GM18870 (cell line): ENCODE measurements around the gene SYT6.

ENCODE experiments used
- ATAC-seq: cut with Tn5 transposase; IDR thresholded peaks from one replicate; pipeline ENCODE4 v1.9.1; 2021; ENCODE audit warnings: moderate library complexity; ENCODE audit not compliant: unreplicated experiment

SYT6 gene, protein sequence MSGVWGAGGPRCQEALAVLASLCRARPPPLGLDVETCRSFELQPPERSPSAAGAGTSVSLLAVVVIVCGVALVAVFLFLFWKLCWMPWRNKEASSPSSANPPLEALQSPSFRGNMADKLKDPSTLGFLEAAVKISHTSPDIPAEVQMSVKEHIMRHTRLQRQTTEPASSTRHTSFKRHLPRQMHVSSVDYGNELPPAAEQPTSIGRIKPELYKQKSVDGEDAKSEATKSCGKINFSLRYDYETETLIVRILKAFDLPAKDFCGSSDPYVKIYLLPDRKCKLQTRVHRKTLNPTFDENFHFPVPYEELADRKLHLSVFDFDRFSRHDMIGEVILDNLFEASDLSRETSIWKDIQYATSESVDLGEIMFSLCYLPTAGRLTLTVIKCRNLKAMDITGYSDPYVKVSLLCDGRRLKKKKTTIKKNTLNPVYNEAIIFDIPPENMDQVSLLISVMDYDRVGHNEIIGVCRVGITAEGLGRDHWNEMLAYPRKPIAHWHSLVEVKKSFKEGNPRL

DNA sequence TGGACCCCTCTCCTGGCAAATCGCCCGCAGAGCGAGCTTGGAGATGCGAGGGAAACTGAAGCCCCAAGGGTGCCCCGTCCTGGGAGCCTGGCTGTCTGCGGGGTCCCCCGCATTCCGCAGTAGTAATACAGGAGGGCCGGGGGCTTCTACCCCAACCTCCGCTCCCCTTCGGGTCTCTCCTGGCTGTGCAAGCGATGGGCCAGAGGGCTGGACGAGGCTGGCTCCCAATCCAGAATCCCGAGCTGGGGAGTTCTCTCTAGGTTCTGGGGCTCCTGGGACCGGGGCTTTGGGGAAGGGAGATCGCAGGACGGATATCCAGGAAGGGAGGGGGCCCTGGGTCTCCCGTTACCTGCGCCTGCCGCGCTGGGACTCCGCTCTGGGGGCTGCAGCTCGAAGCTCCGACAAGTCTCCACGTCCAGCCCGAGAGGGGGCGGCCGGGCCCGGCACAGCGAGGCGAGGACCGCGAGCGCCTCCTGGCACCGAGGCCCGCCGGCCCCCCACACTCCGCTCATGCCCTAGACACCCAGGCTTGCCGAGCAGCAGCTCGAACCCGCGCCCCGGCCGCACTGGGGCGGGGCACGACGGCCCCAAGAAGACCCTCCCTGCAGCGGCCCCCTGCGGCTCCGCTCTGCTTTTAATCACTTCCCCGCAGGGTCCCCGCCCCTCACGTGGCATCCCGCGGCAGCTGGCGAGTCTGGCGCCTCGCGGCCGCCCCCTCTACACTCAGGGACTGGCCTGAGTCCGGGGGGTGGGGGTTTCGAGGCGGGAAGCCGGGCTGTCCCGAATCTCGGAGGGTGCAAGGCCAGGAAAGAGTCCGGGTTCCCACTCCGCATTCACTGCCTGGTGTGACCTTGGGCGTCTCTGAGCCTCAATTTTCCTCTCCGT lies at the start of gene SYT6:
Gene SYT6 (minus strand): TSS at position 609 of the 885 bp plus-strand sequence. CDS start 97 bp downstream, at position 512.
- ATAC-seq = no peak

DNA sequence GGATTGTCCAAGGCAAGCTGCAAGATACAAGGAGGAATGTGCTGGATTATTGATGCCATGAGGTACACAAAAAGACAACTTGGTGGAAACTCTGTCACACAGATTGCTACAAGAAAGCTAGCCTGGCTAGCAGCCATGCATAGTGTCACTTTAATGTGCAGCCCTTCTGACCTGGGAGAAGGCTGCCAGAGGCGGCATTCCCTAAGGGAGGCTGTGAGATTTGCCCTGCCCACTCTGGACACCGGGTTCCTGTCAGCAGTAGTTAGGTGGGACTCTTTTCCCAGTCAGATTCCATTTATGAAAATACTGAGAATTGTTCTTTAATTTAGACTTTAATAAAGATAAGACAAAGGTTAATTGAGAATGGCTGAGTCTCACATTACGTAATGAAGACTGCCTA lies 47.8 kb upstream of the SYT6 start:
- ATAC-seq = no peak

DNA sequence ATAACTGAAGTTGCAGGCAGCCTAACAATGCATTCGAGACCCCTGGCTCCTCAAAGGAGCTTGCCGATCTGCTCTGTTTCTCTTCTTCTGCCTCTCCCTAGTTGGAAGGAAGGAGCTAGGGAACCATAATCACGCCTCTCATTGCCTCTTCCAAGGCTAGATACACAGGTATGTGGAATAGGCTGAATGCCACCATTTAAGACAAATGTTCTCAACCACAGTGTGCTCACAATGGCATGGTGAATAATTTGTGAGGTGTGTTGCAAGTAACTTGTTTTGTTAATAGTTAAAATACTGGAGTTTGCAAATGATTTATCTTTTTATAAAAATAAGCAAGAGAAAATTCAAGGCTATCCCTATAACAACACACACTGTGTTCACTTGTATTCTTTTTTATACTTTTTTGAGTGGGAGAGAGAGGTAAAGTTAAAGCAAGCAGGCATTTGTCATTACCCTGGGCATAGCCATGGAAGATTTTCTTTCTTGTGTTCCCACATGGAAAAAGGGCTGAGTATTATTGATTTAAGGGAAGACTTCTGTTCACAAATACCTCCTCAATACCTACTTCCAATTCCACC lies 45.4 kb upstream of the SYT6 start:
- ATAC-seq = no peak

DNA sequence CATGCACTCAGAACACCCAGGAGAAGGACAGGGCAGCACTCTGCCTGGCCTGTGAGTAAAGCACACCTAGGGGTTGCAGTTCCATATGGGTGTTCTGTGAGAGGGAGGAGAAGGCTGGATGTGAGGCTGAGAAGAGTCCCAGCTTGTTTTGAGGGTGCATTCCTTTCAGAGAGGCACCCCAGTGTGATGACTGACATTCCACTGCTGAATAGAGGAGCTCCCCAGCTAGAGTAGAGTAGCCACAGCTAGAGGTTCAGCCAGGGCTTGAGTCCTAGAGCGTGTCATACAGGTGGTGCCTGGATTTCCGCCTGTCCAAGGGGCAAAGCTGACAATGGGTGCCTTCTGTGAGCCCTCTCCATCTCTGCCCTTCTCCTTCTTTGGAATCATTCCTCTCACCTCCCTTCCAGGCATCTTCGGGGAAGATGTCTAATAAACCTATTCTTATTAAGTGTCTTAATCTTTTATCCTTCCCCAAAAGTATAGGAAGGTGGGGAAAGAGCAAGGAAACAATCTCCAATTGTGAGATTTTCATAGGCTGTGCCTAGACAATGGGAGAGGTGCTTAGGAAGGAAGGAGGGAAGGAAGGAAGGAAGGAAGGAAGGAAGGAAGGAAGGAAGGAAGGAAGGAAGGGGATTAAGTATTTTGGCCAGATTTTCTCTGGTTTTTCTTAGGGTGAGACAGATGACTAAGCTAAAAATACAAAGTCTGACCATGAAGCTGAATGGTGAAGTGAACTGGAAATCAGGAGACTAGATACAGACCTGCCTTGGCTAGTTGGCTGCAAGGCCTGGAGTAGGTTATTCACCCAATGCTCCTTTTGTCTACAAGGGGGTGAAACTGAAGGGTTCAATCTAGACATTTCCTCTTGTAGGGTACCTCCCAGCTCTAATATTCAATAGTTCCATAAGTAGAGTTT lies 43.6 kb upstream of the SYT6 start:
- ATAC-seq = no peak

DNA sequence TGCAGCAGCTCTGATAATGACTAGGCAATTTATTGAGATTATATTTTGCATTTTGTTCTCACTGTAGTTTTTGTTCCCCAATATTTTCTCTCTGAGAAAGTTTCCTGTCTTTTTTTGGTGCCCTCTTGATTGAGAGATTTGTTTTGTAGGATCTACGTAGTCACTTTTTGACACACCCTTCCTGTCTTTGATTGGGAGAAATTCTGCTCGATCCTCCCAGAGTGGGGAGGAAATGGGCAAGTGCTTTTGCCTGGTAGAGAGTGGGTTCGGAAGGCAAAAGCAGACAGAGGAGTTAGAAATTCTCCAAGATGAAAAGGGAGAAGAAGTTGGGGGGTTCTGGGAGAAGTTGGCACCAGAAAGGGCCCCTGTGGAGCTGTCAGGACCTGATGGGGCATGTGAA lies 42.1 kb upstream of the SYT6 start:
- ATAC-seq = no peak

DNA sequence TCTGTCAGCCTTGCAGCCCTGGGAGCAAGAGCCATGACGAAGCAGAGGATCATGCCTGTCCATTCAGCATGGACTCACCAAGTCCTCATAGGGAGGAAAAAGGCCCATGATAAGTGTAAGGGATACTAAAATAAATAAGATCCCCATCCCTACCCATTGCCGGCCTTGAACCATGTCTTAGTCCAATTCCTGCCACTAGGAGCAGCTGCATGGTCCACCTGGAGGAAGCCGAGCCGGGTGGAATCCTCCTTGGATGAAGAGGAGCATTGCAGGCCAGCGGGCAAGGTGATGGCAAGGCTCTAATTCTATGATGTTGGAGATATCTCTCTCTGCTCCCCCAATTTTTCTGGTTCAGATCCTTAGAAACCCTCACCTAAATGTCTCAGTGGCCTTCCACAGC lies 38.7 kb upstream of the SYT6 start:
- no peak for ATAC-seq

DNA sequence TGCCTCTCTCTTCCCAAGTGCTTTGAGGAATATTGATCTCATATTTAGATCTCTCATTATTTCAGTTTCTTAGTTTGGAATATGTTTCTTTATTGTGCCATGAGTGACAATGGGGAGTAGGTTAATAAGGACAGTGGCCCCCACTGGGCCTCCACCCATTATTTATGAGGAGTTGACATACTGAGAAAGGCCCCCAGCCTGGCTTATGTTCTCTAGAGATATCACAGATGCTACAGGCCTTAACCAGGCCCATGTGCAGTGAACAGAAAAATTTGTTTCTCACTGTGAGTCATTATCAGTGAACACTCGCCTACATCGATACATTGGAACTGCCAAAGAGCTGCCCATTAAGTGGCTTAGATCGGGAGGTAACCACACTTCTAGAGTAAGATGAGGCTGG lies 35.7 kb upstream of the SYT6 start:
- no peak for ATAC-seq

DNA sequence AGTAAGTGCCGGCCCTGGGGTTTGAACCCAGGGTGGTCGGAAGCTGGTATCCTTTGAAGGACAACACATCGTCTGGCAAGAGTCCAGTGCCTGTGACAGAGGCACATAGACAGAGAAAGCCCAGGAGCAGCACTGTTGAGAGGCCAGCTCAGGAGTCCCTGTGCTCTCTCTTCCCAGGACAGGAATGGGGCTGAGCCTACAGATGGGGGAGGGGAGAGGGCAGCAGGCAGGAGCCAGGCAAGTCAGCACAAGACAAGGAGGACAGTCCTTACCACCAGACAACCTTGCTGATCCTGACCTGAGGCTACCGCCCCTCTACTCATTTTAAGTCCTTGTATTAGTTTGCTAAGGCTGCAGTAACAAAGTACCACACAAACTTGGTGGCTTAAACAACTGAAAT lies 27.7 kb upstream of the SYT6 start:
- ATAC-seq = no peak

DNA sequence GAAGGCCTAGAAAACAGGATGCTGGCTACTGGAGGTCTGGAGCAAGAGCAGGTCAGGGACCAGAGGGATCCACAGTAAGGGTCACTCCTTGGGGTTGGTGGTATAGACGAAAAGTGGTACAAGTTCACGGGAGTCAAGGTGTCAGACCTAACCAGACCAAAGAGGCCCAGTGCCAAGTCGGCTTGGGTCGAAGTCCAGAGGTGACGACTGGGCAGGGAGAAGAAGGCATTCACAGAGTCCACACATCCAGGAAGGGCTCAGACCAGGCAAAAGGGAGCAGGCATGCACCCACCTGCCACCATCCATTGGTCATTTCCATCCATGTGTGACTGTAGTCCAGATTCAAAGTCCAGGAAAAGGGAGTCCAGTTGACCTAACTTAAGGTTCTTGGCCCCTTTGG lies 27.1 kb upstream of the SYT6 start:
- ATAC-seq = no peak

DNA sequence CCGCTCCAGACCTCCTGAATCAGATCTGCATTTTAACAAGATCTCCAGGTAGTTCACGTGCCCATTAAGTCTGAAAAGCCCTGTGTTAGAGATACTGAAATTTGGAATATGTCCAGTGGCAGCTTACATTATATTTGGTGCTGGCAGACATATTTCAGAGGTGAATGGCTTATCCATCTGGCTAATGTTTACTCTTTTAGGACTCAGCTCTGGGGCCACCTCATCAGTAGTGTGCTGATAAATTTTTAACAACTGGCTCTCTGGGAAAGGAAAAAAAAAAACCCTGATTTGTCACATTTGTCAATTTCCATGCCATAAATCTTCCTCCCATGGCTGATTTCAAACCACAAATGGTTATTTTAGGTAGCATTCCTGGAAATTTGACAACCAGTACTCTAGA lies 25.3 kb upstream of the SYT6 start:
- no peak for ATAC-seq

DNA sequence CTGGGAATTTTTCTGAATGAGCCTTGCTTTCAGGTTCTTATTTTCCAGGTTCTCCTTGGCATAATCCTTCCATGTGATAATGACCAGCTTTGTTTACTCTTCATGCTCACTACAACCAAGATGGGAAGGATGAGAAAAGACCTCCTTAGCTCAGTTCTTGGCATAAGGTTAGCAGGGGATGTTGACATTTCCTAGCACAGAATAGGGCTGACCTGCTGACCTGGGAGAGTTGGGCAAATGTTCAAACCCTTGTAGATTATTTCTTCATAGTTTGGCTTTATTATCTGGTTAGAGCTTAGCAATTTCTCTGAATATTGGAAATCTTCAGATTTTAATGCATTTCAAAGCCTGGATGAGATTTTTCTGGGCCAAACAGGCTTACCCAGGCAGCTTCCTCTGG lies 23.6 kb upstream of the SYT6 start:
- ATAC-seq = no peak

DNA sequence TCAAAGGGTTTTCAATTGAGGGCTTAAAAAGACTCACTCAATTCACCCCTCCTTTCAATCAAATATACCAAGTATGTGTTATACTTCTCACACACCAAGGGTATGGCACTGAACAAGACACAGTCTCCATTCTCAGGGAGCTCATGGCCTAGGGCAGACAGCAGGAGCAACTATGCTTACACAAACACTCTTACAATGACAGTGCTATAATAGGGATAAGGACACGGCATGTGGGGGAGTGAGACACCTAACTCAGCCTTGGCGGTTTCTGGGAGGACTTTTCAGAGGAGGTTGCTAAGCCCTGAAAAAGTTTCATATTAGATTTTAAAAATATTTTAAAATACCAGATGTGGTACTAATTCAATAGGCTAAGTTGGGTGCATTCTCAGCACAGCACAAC lies 22.7 kb upstream of the SYT6 start:
- ATAC-seq = no peak

DNA sequence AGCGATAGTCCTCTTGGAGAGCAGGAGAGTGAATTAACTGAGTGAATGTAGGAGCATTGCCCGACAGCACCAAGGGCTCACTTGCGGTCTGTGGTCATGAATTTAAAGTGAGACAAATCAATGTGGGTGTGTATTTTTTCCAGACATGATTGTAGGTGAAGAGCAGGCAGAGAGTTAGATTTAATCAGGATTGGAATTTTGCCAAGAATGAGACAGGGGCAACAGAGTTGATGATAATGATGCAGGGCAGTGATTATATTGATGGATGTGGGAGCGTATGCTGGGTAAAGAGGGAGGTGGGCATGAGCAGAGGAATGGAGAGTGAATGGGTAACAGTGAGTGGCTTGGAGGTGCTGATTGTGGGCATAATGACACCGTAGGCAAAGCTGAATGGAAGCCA lies 20.0 kb upstream of the SYT6 start:
- no peak for ATAC-seq

DNA sequence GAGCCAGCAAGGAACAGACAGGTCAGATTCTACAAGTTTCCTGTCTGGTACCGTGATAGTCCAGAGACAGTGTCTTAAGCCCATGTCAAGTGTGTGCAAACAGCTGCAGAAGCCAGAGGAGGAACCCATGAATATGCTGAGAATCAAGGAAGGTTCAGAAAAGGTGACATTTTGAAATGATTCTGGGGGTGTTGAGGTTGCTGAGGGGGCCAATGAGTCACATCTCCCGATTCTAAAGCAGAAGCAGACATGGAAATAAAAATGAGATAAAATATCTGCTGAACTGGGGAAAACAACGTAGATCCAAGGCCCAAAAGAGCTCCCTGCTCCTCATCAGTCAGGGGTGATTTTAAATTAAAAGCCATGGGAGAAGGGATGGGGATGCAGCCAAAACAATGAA lies 15.8 kb upstream of the SYT6 start:
- no peak for ATAC-seq

DNA sequence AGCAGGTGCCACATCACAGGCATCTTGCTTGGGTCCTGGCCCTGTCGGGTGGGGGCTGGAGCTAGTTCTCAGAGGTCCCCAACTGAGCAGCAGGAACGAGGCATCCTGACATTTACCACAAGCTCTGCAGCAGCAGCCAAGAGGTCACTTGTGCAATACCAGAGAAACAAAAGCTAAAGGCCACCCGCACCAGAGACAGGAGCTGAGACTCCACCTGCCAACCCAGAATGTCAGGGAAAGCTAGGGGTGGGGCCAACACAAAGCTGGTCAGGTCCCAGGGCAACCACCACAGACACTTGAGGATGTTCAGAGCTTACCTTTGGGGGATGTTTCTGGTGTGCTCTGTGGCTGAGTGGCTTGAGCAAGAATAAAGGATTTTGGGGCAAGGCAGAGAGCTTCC lies 13.6 kb upstream of the SYT6 start:
- no peak for ATAC-seq

DNA sequence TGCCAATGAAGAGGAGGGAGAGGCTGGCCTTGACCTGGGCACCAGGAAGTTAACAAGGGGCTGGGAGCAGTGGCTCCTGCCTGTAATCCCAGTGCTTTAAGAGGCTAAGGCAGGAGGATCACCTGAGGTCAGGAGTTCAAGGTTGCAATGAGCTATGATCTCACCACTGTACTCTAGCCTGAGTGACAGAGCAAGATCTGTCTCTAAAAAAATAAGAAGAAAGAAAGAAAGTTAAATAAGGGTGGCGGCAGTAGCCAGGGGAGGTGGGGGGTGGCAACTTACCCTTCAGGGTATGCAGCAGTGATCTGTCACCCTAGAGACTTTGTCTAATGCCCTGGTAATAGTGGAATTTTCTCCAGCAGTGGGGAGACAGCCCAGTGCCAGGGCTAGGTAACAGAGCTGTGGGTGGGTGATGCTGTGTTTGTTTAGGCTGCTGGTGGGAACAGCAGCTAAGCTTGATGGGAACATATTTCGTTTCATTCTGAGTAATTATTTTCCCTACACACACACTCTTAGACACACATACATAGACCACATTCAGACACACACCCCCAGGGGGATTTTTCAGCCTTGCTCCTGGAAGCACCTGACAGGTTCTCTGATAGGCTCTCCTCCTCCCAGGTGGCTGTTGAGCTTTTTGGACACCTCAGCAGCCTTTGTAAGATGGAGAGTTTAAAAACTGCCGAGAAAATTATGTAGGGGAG lies 11.3 kb upstream of the SYT6 start:
- peak; percentile 66 for ATAC-seq

DNA sequence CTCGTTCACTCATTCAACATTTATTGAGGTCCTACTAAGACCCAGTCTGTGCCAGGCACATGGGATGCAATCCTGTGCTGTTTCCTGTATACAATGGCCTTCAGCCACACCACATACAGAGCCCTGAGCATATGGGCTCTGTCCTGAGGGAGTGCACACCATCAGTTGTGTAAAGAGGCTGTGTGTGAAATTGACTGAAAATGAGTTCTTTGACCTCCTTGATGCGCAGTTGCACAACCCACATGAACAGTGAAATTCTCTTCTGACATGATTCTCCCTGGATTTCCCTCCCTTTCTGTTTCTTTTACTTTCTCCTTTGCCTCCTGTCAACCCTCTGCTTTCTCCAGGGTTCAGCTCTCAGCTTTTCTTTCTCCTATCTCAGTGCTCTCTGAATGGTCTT lies 6.3 kb upstream of the SYT6 start:
- ATAC-seq = no peak

DNA sequence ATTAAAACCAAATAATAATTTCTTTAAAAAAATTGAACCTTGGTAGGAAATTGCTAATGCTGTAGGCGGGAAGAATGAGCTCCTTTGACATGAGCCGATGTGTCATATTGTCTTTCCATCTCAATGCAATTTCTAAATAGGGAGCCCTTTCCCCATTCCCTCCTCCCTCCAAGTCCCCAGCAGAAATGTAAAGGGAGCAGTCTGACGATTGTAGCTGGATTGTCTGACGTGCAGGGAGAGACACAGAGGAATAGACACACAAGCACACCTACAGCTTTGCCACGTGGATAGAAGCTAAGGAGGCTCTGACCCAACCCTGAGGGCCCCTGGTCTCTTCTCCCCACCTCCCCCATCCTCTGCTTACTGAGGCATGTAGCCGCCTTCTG lies 3.6 kb upstream of the SYT6 start:
- no peak for ATAC-seq

DNA sequence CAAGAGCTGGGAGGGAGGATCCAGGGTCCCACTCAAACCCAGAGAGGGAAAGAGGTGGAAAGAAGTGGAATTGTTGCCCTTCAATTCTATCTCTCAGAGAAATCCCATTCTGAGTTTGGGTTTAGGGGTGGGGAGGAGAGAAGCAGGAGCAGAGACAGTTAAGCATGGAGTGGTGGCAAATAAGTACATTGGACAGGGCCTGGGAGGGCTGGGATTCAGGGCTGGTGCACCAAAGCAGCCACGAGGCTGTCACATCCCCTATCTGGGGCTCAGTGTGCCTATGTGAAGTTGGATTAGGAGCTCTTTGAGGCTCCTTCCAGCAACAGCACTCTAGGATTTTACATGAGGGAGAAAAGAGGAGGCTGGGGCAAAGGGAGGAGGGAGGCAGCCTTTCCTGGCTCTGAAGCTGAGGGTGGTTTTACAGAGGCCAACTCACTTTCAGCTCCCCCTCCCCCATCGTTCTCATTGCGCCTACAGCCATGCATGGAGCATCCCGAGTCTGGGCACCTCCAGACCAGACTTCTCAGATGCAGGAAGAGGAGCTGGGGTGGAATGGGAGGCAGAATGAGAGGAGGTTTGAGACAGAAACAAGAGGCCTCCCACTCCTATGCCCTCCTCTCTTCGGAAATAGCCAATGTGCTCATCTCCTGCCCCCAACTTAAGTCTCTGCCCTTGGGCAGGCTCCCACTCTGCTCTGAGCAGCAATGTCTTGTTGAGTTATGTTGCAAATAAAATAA lies 3.0 kb upstream of the SYT6 start:
- no peak for ATAC-seq
